ENCODE results near the gene CCL20. TPM values are rescaled to one million over a fixed set of nuclear protein-coding genes. Genes with fewer than 3 reads are reported as not detected.

Gene CCL20
- total and polyA plus RNA-seq, 2 of the 13 experiments (the other 11 are each of a cell fraction or from before 2014, with no cell fraction given) = 223 to 903 TPM

DNA sequence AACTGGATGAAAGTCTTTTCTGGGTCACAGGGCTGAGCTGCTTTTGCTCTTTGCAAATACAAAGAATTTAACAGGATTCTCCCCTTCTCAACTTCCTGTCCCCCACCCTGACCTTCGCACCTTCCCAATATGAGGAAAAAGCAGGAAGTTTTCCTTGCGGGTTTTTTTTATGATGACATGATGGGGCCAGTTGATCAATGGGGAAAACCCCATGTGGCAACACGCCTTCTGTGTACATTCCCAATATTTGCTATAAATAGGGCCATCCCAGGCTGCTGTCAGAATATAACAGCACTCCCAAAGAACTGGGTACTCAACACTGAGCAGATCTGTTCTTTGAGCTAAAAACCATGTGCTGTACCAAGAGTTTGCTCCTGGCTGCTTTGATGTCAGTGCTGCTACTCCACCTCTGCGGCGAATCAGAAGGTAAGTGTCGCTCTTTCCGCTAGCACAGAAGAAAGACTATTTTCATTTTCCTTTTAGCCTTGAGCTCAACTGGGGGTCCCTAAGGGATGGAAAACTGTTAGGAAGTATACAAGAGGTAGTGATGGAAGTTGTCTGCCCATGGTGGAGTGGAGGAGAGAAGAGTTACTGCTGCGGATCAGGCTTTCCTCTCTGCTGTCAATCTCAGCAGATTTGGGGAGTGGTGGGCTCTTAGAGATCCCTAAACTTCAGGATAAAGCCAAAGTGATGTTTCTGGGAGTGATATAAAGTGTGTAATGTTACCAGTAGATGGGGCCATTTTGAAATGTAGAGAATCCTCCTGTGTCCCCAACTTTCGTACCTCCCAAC, at the start of gene CCL20 (continued):
- TF ChIP-seq, protein P1, sequence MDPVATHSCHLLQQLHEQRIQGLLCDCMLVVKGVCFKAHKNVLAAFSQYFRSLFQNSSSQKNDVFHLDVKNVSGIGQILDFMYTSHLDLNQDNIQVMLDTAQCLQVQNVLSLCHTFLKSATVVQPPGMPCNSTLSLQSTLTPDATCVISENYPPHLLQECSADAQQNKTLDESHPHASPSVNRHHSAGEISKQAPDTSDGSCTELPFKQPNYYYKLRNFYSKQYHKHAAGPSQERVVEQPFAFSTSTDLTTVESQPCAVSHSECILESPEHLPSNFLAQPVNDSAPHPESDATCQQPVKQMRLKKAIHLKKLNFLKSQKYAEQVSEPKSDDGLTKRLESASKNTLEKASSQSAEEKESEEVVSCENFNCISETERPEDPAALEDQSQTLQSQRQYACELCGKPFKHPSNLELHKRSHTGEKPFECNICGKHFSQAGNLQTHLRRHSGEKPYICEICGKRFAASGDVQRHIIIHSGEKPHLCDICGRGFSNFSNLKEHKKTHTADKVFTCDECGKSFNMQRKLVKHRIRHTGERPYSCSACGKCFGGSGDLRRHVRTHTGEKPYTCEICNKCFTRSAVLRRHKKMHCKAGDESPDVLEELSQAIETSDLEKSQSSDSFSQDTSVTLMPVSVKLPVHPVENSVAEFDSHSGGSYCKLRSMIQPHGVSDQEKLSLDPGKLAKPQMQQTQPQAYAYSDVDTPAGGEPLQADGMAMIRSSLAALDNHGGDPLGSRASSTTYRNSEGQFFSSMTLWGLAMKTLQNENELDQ (CRISPR knock-in tag; IDR thresholded peaks at IDR 0.05; ENCODE audit: borderline replicate concordance) = no peak
- no peak for TF ChIP-seq STAT5B (CRISPR knock-in tag; IDR thresholded peaks at IDR 0.05)
- TF ChIP-seq RCOR2 (CRISPR knock-in tag; IDR thresholded peaks at IDR 0.05) = peak; percentile 90
- TF ChIP-seq EP300 (IDR thresholded peaks at IDR 0.05; ENCODE audit: low read depth in 2 of 2, low read length in 2 of 2) = peak; percentile 93 to 97
- peak; percentile 87; the same call in 1 of the 2 replicates for TF ChIP-seq EP300 (CRISPR knock-in tag; IDR thresholded peaks at IDR 0.05; ENCODE audit: borderline replicate concordance)
- no peak for TF ChIP-seq ZNF224 (CRISPR knock-in tag; IDR thresholded peaks at IDR 0.05)
- TF ChIP-seq, protein P2, sequence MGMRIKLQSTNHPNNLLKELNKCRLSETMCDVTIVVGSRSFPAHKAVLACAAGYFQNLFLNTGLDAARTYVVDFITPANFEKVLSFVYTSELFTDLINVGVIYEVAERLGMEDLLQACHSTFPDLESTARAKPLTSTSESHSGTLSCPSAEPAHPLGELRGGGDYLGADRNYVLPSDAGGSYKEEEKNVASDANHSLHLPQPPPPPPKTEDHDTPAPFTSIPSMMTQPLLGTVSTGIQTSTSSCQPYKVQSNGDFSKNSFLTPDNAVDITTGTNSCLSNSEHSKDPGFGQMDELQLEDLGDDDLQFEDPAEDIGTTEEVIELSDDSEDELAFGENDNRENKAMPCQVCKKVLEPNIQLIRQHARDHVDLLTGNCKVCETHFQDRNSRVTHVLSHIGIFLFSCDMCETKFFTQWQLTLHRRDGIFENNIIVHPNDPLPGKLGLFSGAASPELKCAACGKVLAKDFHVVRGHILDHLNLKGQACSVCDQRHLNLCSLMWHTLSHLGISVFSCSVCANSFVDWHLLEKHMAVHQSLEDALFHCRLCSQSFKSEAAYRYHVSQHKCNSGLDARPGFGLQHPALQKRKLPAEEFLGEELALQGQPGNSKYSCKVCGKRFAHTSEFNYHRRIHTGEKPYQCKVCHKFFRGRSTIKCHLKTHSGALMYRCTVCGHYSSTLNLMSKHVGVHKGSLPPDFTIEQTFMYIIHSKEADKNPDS (CRISPR knock-in tag; IDR thresholded peaks at IDR 0.05) = peak; percentile 98
- no peak for TF ChIP-seq NFYC (CRISPR knock-in tag; IDR thresholded peaks at IDR 0.05)
- TF ChIP-seq ZNF850 (CRISPR knock-in tag; conservative IDR thresholded peaks at IDR 0.05) = no peak
- TF ChIP-seq ZNF672 (CRISPR knock-in tag; IDR thresholded peaks at IDR 0.05) = no peak; the same call in 1 of the 2 replicates
- TF ChIP-seq CHD2 (IDR thresholded peaks at IDR 0.05; ENCODE audit: low read depth, low read length) = 0 out of 2 replicates have a peak, but pooled peaks have one; percentile 10
- TF ChIP-seq ZNF263 (CRISPR knock-in tag; IDR thresholded peaks at IDR 0.05) = peak; percentile 39; the same call in 1 of the 2 replicates
- TF ChIP-seq ZFP82 (CRISPR knock-in tag; IDR thresholded peaks at IDR 0.05; ENCODE audit: borderline replicate concordance) = no peak
- TF ChIP-seq, protein P3, sequence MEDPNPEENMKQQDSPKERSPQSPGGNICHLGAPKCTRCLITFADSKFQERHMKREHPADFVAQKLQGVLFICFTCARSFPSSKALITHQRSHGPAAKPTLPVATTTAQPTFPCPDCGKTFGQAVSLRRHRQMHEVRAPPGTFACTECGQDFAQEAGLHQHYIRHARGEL (CRISPR knock-in tag; IDR thresholded peaks at IDR 0.05) = no peak
- TF ChIP-seq NPAS2 (CRISPR knock-in tag; IDR thresholded peaks at IDR 0.05; ENCODE audit: borderline replicate concordance) = no peak
- peak; percentile 73 for TF ChIP-seq HOXA3 (CRISPR knock-in tag; IDR thresholded peaks at IDR 0.05)
